Metanephros (tissue), 1 donor: Measurements from ENCODE around the gene KLRK1. TPM values are rescaled to one million over a fixed set of nuclear protein-coding genes. Genes with fewer than 3 reads are reported as not detected.

Source experiments
- total RNA-seq: library from RNA; depleted of rRNA; stranded (reverse); fragments of >200 nt; gene quantifications from one replicate; pipeline ENCODE4 v1.2.3, GENCODE V29; 2014

Gene KLRK1
- 0.41 TPM for total RNA-seq

DNA sequence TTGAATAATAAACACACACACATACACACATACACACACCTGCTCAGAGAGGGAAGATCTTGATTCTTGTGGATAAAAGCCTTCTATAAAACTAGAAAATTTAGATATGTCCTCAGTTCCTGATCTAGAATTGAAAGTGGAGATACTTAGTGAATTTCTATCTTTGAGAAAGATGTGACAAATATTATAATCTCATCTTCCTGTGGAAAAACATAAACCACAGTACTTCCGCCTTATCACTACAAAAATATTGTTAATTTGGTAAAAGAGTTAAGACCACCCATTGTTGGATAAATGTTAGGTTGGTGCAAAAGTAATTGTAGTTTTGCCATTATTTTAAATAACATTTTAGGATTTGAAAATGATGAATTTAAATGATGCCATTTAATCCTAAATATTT is at the start of gene KLRK1:
Gene KLRK1 (minus strand): TSS at position 138 of the 400 bp plus-strand sequence. CDS start 1,231 bp downstream, outside the sequence.

DNA sequence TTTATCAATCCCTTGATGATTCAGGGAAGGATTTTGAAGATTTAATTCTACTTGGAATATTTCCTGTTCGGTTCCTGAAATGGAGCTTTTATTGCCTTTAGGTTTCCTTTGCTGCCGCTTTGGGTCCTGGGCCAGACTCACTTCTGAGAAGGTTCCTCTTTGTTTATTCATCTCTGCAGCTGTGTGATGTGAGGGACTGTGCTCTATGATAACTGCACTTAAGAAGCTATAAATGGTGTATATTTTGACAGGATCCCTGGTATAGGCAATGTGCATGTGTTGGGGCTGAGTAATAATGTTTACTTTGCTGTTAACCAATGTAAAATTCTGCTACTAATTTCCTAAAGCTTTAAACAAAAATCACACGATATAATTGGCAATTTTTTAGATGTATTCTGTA is 46.0 kb upstream of the KLRK1 start, which contains the start of gene KLRC2:
Gene KLRC2 (minus strand): TSS at position 195 of the 400 bp plus-strand sequence. CDS start 24 bp downstream, at position 171.

DNA sequence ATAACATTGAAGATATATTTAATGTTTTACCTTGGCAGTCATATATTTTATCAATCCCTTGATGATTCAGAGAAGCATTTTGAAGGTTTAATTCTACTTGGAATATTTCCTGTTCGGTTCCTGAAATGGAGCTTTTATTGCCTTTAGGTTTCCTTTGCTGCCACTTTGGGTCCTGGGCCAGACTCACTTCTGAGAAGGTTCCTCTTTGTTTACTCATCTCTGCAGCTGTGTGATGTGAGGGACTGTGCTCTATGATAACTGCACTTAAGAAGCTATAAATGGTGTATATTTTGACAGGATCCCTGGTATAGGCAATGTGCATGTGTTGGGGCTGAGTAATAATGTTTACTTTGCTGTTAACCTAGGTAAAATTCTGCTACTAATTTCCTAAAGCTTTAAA is 30.5 kb upstream of the KLRK1 start, which contains the start of gene KLRC3:
Gene KLRC3 (minus strand): TSS at position 262 of the 400 bp plus-strand sequence. CDS start 45 bp downstream, at position 217.

DNA sequence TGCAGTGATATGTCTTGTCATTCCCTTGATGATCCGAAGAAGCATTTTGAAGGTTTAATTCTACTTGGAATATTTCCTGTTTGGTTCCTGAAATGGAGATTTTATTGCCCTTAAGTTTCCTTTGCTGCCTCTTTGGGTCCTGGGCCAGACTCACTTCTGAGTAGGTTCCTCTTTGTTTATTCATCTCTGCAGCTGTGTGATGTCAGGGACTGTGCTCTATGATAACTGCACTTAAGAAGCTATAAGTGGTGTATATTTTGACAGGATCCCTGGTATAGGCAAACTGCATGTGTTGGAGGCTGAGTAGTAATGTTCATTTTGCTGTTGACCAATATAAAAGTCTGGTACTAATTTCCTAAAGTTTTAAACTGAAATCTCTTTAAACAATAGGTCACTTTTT is 19.6 kb upstream of the KLRK1 start, which contains the start of gene KLRC4:
Gene KLRC4 (minus strand): TSS at position 366 of the 400 bp plus-strand sequence. CDS start 182 bp downstream, at position 184.

Other genes starting within 250 kb of the KLRK1 start
- gene OLR1, start 217.9 kb downstream of the KLRK1 start, total RNA-seq = 3.0 TPM
- 127 TPM for gene TMEM52B, start 211.0 kb downstream of the KLRK1 start, total RNA-seq
- gene GABARAPL1, start 177.2 kb downstream of the KLRK1 start, total RNA-seq = 93.0 TPM
- 0.47 TPM for gene KLRD1, start 82.2 kb downstream of the KLRK1 start, total RNA-seq
- not detected for gene KLRC4, start 19.7 kb upstream of the KLRK1 start, total RNA-seq
- gene KLRC3, start 30.6 kb upstream of the KLRK1 start, total RNA-seq = not detected
- not detected for gene KLRC2, start 46.0 kb upstream of the KLRK1 start, total RNA-seq
- 0.41 TPM for gene KLRC1, start 63.3 kb upstream of the KLRK1 start, total RNA-seq
- gene EIF2S3B, start 115.8 kb upstream of the KLRK1 start, total RNA-seq = 0.47 TPM
- 22.4 TPM for gene MAGOHB, start 223.6 kb upstream of the KLRK1 start, total RNA-seq